Measurements from ENCODE around the gene C1R. TPM values are rescaled to one million over a fixed set of nuclear protein-coding genes. Genes with fewer than 3 reads are reported as not detected.

The C1R gene
- total and polyA plus RNA-seq, 8 donors = 20.2 to 212 (median 60.5) TPM

DNA sequence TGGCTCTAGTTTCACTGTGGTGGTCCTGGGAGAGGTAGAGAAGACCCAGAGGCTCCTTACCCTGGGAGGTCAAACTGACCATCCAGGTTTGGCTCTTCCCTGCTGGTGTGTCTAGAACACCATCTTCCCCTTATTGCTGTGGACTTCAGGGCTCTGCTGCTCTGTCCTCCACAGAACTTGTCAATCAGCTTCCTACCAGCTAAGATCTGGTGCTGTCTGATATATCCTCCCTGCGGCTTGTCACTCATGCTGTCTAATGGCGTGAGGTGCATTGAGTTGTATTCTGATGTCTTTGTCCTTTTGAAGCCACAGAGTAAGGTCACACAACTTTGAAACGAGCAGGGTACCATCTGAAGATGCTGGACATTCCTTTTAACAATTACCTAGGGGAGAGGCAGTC is 24.0 kb upstream of the C1R start:
- FAIRE-seq = no peak

GRCh38 chr12:7114851-7115250 is 22.6 kb upstream of the C1R start:
- H3K9me3 ChIP-seq = no peaks in the 10 kb centered on the region
- no peaks in the 10 kb centered on the region for H3K27me3 ChIP-seq
- no peak overlapping the region for H3K27ac ChIP-seq
- H3K4me3 ChIP-seq = no peak overlapping the region
- H3K36me3 ChIP-seq = no peaks in the 10 kb centered on the region
- intact Hi-C loops (cut with DNase I) = no loop called here
- ATAC-seq (no peak), DNase-seq (no peak), FAIRE-seq (no peak)
- TF ChIP-seq, protein P1, sequence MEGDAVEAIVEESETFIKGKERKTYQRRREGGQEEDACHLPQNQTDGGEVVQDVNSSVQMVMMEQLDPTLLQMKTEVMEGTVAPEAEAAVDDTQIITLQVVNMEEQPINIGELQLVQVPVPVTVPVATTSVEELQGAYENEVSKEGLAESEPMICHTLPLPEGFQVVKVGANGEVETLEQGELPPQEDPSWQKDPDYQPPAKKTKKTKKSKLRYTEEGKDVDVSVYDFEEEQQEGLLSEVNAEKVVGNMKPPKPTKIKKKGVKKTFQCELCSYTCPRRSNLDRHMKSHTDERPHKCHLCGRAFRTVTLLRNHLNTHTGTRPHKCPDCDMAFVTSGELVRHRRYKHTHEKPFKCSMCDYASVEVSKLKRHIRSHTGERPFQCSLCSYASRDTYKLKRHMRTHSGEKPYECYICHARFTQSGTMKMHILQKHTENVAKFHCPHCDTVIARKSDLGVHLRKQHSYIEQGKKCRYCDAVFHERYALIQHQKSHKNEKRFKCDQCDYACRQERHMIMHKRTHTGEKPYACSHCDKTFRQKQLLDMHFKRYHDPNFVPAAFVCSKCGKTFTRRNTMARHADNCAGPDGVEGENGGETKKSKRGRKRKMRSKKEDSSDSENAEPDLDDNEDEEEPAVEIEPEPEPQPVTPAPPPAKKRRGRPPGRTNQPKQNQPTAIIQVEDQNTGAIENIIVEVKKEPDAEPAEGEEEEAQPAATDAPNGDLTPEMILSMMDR (IDR thresholded peaks at IDR 0.05) = no peak
- peaks cover 0 to 7% (median 0%) of the 10 kb centered on the region in 3 donors for H3K4me1 ChIP-seq
- 79 to 82% methylated on average over 6 of the region's 6 CpGs for WGBS, 2 donors

More for the DNA sequence above, 24.0 kb upstream of the C1R start:
- no peaks in the 10 kb centered on the region for H3K9me3 ChIP-seq
- H3K4me3 ChIP-seq = no peak overlapping the region
- no peak for ATAC-seq
- WGBS, 2 donors = 73 to 76% methylated on average over 3 of the region's 3 CpGs
- no peaks in the 10 kb centered on the region for H3K27me3 ChIP-seq
- peaks cover 0 to 7% (median 0%) of the 10 kb centered on the region in 3 donors for H3K4me1 ChIP-seq
- TF ChIP-seq, protein P1 (IDR thresholded peaks at IDR 0.05) = no peak
- H3K36me3 ChIP-seq = no peaks in the 10 kb centered on the region
- DNase-seq = no peak
- H3K27ac ChIP-seq = no peak overlapping the region
- intact Hi-C loops (cut with DNase I) = no loop called here

- WGBS, 2 donors = 77 to 82% methylated on average over 11 of the region's 11 CpGs
- H3K36me3 ChIP-seq = no peaks in the 10 kb centered on the region
- TF ChIP-seq, protein P1 (IDR thresholded peaks at IDR 0.05) = no peak
- intact Hi-C loops (cut with DNase I) = no loop called here
- no peak overlapping the region for H3K27ac ChIP-seq
- no peak for ATAC-seq
- no peak for FAIRE-seq
- peaks cover 0 to 7% (median 5%) of the 10 kb centered on the region in 3 donors for H3K4me1 ChIP-seq
- no peak overlapping the region for H3K4me3 ChIP-seq
- H3K9me3 ChIP-seq = no peaks in the 10 kb centered on the region
- H3K27me3 ChIP-seq = no peaks in the 10 kb centered on the region
- peak in 1 of 6 donors; percentile 30 for DNase-seq
Measured at GRCh38 chr12:7114008-7114407, 21.8 kb upstream of the C1R start.

- TF ChIP-seq, protein P1 (IDR thresholded peaks at IDR 0.05) = peak; percentile 77 to 83 (median 80)
- 16 to 34% methylated on average over 5 of the region's 5 CpGs for WGBS, 2 donors
- intact Hi-C loops (cut with DNase I) = no loop called here
- peaks cover 0 to 7% (median 5%) of the 10 kb centered on the region in 3 donors for H3K4me1 ChIP-seq
- H3K36me3 ChIP-seq = no peaks in the 10 kb centered on the region
- no peaks in the 10 kb centered on the region for H3K9me3 ChIP-seq
- H3K4me3 ChIP-seq = no peak overlapping the region
- FAIRE-seq = no peak
- peak in 3 of 4 donors; percentile 19 to 33 (median 23) for ATAC-seq
- no peaks in the 10 kb centered on the region for H3K27me3 ChIP-seq
- DNase-seq = peak in 1 of 6 donors; percentile 46
- H3K27ac ChIP-seq = no peak overlapping the region
Measured at GRCh38 chr12:7113389-7113871, 21.2 kb upstream of the C1R start.

- Histone ChIP-seq H3K4me3 (no peak overlapping the region), H3K9me3 (no peaks in the 10 kb centered on the region), H3K27me3 (no peaks in the 10 kb centered on the region), H3K27ac (no peak overlapping the region), H3K4me1 (peaks cover 0 to 13% (median 10%) of the 10 kb centered on the region in 3 donors), H3K36me3 (no peaks in the 10 kb centered on the region)
- TF ChIP-seq, protein P1 (IDR thresholded peaks at IDR 0.05) = no peak
- FAIRE-seq (no peak), ATAC-seq (no peak), DNase-seq (no peak)
- 82% methylated on average over 4 of the region's 4 CpGs for WGBS, 2 donors
- intact Hi-C loops (cut with DNase I) = no loop called here
Measured at GRCh38 chr12:7112041-7112440, 19.8 kb upstream of the C1R start.

All from pancreas (tissue), 10 donors.